Jurkat, Clone E6-1 (cell line): ENCODE results near the gene TOP2B.

Source experiments
- DNase-seq: peaks from one replicate; pipeline ENCODE4 v3.0.0-alpha.2; 2011; ENCODE audit warnings: low read depth, low spot score
- H3K4me3 ChIP-seq: 2 replicates; pipeline ENCODE4 v1.5.1; 2011; ENCODE audit warnings: mild to moderate bottlenecking, low read length, control low read depth, moderate library complexity

Gene TOP2B

DNA sequence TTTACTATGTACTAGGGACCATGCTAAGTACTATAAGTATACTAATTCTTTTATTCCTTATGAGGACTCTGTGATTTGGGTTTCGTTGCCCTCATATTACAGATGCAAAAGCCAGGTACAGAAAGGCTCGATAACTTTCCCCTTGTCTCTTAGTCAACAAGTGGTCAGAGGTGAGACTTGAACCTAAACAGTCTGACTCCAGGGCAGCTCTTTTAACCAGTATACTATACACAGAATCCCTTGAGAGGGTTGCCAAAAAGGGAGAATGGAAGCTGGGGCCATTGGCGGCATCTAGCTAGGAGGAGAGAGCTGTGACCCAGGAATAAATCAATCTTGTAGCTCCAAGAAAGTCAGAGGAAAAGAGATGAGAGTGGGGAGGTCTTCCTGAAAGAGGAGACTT lies 92.4 kb downstream of the TOP2B start:
- H3K4me3 ChIP-seq, result no peak overlapping the region
- DNase-seq, result no peak

DNA sequence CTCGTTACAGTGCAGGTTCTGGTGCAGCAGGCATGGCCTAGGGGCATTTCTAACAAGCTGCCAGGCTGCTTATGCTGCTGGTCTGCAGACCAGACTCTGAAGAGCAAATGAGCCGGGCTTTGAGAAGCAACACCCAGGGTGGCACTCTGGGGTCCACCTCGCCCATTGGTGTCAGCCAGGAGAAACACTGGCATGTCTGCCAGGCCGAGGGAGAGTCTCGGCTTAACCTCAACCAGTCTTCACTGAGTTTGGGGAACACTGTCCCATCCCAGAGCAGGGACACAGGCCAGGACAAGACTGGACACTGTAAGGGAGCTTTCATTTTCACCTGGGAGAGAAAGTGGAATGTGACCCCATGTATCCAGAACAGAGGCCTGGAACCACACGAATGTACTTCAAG lies 93.4 kb downstream of the TOP2B start:
- no peak overlapping the region for H3K4me3 ChIP-seq
- DNase-seq, result no peak

DNA sequence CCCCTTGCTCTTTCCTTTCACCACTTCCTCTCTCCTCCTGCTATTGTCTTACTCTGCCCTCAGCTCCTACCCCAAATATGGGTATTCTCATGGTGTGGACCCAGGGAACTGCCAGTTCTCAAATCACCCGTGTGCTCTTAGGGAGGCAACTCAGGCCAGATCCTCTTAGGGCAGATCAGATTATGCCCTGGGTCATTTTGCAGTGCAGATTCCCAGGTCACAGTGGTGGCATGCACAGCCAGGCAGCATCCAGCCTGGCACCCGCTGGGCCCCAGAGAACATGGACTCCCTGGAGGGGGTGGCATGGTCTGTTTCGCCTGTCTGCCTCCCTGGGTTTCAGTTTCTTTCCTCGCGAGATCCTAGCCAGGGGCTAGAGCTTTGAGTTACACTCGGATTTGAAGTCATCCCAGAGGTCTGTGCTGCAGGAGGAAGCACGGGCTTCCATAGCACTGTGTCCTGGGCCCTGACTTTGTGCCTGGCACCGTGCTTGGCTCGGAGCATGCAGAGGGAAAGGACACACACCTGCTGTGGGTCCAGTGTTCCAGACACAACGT lies 96.1 kb downstream of the TOP2B start:
- H3K4me3 ChIP-seq, result no peak overlapping the region
- no peak for DNase-seq

DNA sequence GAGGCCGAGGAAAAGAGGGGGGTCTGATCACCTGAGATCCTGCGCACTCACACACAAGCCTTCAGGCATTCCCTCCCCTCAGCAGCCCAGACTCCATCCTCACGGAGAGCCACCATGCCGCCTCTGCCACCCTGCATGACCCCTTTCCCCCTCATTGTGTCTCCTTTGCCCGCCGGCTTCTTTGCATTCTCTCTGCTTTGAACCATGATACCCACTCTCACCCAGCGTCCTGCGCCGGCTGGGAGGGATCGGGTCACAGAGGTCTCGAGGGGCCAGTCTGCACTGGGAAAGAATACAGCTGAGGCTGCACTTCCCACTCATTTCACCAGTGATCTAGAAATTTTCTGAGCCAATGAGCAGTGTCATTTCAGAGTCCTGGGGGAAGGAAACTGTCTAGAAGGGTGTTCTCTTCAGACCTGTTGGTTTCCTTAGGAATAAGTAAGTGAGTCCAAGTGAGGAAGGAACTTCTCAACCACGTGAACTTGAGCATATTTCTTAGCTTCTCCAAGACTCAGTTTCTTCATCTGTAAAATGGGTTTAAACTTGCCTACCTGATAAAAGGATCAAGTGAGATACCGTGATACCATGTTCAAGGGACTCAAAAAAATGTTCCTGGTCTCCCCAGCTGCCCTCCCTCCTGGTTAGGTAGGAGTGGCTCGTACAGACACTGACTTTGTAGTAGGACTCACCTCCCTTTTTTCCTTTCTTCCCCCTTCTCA lies 96.7 kb downstream of the TOP2B start:
- no peak overlapping the region for H3K4me3 ChIP-seq
- DNase-seq, result no peak

DNA sequence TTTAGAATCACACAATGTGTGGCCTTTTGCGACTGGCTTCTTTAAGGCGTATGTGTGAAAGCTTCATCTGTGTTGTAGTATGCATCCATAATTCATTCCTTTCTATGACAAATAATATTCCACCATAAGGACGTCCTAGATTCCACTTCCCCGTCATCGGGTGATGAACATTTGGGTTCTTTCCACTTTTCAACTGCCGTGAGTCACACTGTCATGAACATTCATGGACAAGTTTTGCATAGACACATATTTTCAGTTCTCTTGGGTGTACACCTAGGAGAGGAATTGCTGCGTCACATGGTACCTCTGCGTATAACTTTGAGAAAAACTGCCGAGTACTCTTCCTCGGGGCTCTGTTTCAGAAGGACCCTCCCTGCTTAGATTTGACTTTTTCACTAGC lies 97.3 kb downstream of the TOP2B start:
- DNase-seq, result no peak
- no peak overlapping the region for H3K4me3 ChIP-seq

DNA sequence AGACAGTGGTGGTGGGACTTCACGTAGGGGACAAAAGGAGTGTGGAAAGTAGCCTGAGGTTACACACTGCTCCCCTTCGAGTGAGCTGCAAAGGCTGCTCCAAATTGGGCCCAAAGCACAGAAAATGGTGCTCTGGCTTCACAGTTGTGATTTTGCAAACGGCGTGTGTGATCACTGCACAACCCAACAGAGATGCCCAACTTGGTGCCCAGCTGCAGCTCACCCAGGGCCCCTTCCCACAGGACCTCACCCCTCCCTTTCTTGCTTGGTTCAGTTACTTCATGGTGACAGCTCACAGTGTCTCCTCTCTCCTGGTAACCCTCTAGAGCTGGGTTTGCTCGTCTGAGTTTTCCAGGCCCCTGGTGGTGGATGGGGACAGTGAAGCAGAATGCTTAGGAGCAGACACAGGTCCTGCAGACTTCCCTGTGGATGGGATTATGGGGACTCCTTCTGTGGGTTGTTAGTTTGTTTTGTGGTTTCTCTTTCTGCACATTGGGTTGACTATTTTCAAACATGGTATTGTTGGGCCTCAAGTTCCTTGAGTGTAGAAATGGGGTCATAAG lies 98.3 kb downstream of the TOP2B start:
- no peak overlapping the region for H3K4me3 ChIP-seq
- no peak for DNase-seq

DNA sequence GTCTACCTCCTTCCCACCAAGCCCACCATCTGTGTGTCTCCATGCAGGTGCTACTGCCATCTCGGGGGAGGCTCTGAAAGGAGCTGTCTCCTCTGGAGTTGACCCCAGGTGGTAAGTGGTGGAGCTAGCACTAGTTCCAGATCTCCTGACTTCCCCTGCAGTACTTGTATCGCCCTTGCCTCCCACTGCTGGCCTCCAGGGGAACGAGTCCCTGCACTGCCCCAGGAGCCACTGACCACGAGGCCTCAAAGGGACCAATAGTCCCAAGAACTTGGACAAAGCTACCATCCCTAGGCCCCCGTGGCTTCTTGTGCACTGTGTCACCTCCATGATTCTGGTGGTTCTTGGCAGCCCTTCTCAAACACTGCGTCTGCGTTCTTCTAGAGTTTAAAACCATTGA lies 98.9 kb downstream of the TOP2B start:
- DNase-seq, result no peak

DNA sequence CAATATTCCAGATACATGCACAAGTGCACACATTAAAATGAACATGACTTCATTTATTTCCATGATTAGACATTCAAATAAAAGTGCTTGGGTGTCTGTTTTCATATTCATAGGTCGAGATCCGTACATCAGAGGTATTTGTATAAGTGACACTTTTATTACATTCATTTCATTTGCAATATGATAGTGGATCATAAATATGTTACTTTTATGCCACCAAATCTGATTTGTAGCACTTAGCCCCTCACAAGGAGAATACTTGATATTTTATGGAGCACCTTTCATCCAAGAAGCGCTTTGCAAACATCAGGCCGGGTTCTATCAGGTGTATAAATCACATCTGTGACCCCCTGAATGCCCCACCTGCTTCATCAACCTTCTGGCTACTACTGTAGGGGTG lies 100.6 kb downstream of the TOP2B start:
- no peak overlapping the region for H3K4me3 ChIP-seq
- no peak for DNase-seq

More for the DNA sequence above, 98.9 kb downstream of the TOP2B start:
- no peak overlapping the region for H3K4me3 ChIP-seq

DNA sequence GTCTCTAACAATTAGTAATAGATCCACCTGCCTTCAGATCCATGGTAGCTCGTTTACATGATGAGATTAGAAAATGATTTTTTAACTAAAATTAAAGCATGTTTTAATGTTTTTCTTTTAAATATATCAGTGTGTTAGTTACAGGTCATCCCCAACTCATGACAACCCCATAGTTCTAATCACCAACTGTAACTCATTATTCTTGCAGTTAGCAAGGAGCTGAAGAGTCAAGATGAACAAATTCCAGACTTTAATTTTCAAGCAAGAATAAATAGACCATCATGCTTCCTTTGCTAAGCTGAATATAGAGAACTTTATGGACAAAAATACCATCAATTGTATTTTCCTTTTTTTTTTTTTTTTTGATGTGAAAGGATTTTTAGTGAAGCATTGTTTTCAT lies 101.1 kb downstream of the TOP2B start:
- no peak overlapping the region for H3K4me3 ChIP-seq
- no peak for DNase-seq

DNA sequence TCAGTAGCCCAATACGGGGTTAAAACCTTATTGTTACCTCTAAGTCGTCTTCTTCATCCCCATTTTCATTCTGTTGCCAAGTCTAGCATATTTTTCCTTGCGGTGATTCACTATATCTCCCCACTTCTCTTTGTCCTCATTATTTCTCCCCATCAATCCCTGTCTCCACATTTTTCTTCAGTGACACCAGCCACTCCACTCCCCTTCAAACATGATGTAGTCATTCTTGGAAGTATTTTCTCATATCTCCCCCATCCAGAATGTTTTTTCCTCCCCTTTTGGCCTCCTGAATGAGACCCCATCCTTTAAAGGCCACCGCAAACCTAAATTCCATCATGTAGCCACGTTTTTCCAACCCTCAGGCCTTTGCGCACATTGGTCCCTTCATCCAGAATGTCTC lies 105.9 kb downstream of the TOP2B start:
- no peak for DNase-seq
- no peak overlapping the region for H3K4me3 ChIP-seq

DNA sequence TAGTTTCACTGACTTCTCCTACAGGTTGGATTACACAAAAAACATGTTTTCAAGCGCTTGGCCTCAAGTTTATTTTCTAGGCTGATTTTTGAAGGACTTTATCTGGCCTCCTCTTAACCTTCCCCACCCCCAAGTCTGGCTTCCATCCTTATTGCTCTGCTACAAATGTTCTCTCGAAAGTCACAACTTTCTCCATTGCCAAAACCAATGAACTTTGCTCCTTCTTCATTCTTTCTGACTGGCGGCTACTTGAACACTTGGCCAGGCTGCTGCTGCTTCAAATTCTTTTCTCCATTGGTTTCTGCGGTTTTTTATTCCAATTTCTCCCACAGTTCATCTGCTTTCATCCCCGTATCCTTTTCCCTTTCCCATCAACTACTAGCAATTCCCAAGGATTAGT lies 106.6 kb downstream of the TOP2B start:
- no peak for DNase-seq
- H3K4me3 ChIP-seq, result no peak overlapping the region

DNA sequence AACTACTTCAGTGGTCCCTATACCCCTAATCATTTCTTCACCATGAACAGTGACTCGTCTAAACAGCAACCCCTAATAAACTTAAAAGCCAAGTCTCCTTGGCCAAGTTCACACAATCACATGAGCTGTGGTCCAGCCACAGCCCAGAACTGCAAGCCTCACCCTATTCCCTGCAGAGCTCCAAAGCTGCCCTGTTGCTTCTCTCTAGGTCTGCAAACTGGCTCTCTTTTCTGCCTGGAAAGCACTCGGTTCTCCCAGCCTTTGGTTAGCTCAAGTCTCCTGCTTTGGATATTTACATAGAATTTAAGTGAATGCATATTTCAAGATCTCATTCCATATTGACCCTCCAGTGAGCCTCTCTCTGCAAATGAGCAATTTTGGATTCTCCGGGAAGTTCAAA lies 107.0 kb downstream of the TOP2B start:
- no peak for DNase-seq
- no peak overlapping the region for H3K4me3 ChIP-seq

DNA sequence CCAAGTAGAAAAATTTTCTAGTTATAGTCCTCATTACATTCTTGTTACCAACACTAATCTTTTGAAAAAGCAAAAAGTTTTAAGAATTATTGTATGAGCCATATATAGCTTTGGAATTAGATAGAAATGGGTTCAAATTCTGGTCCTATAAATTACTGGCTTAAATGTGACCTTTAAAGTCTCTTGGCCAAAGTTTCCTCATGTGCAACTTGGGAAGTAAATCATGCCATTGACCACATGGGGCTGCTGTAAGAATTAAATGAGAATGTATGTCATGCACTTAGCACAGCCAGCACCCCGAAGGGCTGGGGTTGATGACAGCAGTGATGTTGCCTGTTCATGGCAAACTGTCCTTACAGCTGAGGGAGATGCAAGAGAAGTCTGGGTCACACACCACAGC lies 108.3 kb downstream of the TOP2B start:
- no peak overlapping the region for H3K4me3 ChIP-seq
- no peak for DNase-seq

DNA sequence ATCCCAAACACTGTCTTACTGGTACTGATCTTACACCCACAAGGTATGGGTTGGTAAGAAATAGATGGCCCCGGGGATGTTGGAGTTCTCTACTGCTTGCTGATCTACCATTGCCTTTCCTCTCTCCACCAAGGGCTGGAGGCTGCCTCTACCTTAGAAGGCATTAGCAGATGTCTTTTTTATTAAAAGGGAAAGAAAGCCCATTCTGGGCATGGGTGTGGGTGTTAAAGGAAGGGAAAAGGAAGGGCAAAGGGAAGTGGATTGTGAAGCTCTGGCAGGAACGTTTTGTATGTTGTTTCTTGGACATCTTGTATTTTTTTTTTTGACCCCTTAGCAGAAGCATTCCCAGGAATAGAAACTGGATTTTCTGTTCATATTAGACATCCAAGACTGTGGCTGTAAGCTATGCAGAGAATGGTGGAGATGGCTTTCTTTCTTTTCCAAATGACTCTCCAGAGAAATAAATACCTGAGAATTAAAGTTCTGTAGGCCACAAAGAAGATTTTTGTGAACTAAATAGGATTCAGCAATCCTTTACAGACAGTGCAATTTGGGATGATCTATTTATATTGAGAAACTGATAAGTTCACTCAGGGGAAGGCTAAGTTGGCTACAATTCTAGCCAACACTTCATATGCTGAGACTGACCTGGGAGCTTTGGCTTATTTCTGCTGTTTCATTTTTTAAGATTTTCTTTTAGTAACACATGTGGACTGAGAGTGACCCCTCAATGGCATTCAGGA lies 108.8 kb downstream of the TOP2B start:
- no peak for DNase-seq
- no peak overlapping the region for H3K4me3 ChIP-seq

DNA sequence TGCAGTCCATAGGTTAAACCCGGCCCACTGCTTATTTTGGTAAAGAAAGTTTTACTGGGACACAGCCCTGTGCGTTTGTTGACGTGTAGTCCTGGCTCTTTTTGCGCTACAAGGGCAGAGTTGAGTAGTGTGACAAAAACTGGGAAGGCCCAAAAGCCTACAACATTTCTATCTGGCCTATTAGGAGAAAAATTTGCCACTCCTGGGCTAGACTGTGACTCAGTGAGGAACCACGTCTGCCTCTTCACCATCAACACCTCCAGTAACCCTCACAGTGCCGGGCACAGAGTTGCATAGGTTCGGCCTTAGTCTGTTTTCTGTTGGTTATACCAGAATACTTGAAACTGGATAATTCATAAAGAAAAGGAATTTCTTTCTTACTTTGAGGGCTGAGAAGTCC lies 110.3 kb downstream of the TOP2B start:
- no peak for DNase-seq
- no peak overlapping the region for H3K4me3 ChIP-seq

DNA sequence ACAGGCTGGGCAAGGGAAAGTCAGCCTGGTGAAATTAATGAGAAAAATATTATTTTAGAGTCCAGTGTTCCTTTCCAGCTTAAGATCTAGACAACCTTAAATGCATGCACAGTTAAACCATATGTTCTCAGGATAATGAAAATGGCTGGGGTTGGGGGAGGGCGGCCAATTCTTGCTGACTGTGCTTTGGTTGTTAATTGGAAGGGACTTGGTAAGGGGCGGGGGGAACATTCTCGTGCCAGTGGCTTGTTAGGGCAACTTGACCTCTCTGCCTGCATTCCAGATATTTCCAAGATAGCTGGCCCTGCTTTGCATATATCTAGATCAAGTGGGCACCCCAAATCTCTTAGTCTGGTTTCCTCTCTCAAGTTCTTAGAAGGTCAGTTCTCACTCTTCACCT lies 112.5 kb downstream of the TOP2B start:
- no peak for DNase-seq
- no peak overlapping the region for H3K4me3 ChIP-seq

DNA sequence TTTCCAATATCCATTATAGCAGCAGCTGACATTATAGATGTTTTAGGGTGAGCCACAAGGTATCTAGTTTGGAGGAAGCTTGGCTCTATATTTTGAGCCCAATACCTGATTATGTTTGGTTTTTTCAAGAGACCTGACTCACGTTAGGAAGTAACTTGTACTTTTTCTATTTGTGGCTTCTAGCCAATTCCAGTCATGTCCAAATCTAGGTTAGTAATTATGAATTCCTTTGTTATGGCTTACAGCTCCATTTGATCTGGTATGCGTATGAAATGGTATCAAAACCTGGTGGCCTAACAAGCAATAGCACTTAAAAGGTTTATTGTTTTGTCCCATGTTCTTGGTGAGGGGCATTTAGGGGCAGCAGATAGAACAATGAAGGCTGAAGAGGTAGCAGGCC lies 115.9 kb downstream of the TOP2B start:
- H3K4me3 ChIP-seq, result no peak overlapping the region
- no peak for DNase-seq

DNA sequence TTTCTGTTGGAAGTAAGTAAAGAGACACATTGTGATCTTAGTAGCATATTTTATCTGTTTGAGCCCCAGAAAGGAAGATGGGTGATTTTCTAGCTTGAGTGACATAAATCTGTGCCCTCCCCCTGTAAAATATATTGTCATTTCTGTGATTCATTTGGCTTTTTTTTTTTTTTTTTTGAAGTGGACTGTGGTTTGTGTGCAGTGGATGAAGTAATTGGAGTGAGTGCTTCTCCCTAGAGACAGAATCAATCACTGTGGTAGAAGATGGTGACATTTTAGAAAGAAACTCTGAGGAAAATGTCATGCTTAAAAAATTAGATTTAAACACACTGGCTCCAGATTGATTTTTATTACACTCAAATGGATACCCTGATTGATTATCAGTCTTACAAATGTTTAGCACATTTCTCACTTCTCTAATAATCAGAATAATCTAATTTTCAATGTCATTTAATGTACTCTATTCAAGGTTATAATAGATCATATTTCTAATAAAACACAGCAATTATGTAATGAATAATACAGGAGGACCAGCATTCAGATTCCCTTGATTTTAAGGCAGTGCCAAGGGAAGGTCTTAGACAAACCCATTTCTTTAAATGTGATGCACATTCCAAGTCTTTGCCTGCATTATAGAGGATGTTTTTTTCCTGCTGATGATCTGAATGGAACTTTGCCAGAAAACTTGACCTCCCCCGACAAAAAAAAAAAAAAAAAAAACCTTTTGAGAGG lies 116.6 kb downstream of the TOP2B start:
- H3K4me3 ChIP-seq, result no peak overlapping the region
- no peak for DNase-seq
